Erythroblast (primary cell): Measurements from ENCODE around the gene CDR2L.
"Not testable (repeated sequence)": the region's sequence is repeated elsewhere in the genome, so short reads cannot be mapped to it uniquely, and the experiment has no call there.

Experiments used
- DNase-seq, 2 experiments: peaks; one replicate each; lab custom pipeline; 2025; lab: John Stamatoyannopoulos, UW
- GATA1 ChIP-seq: IDR thresholded peaks from 2 replicates; pipeline ENCODE4 v1.6.1; 2011; ENCODE audit warnings: low read depth, mild to moderate bottlenecking, control low read depth, low read length, moderate library complexity
- POLR2A ChIP-seq: IDR thresholded peaks from 2 replicates; pipeline ENCODE4 v1.6.1; 2011; ENCODE audit warnings: mild to moderate bottlenecking, low read length

Gene CDR2L

GRCh38 chr17:75020331-75021110 lies 33.1 kb downstream of the CDR2L start:
- no peak for TF ChIP-seq POLR2A
- TF ChIP-seq GATA1 = no peak
- no peak for DNase-seq

DNA sequence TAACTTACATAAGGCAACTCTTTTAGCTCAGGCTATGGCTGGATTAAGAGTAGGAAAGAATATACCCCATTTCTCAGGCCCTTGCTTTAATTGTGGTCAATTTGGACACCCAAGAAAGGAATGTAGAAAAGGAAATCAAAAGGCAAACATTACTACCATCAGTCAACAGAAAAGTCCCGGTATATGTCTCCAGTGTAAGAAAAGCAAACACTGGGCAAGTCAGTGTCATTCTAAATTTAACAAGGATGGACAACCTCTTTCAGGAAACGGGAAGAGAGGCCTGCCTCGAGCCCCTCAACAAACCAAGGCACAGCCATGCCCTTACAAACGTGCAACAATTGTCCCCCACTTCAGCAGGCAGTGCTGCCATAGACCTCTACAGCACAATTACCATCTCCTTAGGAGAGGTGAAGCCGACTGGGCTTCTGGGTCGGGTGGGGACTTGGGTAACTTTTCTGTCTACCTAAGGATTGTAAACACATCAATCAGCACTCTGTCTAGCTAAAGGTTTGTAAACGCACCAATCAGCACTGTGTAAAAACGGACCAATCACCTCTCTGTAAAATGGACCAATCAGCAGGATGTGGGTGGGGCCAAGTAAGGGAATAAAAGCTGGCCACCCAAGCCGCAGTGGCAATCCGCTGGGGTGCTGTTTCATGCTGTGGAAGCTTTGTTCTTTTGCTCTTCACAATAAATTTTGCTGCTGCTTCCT lies 37.4 kb downstream of the CDR2L start:
- TF ChIP-seq GATA1 (no peak), POLR2A (no peak)
- no peak for DNase-seq

DNA sequence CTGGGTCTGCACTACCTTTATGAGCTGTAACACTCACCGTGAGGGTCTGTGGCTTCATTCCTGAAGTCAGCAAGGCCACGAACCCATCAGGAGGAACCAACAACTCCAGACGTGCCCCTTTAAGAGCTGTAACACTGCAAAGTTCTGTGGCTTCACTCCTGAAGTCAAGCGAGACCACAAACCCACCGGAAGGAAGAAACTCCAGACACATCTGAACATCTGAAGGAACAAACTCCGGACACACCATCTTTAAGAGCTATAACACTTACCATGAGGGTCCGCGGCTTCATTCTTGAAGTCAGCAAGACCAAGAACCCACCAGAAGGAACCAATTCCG lies 37.9 kb downstream of the CDR2L start:
- DNase-seq = not testable (repeated sequence)

GRCh38 chr17:75026650-75027049 lies 39.2 kb downstream of the CDR2L start:
- not testable (repeated sequence) for DNase-seq

GRCh38 chr17:75030161-75030560 lies 42.7 kb downstream of the CDR2L start:
- TF ChIP-seq POLR2A (no peak), GATA1 (no peak)
- DNase-seq = no peak

DNA sequence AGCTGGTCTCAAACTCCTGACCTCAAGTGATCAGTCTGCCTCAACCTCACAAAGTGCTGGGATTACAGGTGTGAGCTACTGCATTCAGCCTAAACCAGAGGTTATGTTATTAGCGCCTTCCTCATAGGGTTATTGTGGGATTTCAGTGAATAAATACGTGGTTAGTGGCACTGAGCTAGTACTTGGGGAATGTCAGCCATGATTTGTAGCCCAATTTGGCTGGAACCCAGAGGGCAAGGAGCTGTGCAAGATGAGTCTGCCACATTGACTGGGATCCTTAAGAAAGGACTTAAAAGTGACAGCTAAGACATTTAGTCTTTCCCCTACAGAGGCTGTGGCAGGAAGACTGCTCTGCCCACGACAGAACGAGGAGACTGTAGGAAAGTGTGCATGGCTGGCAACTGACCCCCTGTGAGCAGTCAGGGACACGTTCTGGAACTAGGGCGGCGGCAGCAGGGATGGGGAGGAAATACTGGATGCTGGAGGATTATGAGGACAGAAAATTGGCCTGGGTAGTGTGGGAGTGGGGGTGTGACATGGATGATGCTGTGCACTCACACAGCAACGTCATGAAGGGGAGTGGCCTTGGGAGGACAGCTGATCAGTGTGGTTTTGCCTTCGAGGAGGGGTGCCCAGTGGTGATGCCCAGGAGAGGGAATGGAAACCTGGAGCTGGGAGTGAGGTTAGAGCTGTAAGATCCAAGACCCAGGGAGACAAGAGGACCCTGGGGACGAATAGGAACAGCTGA lies 44.7 kb downstream of the CDR2L start:
- peak; percentile 71 to 79 for DNase-seq
- no peak for TF ChIP-seq POLR2A
- no peak for TF ChIP-seq GATA1

DNA sequence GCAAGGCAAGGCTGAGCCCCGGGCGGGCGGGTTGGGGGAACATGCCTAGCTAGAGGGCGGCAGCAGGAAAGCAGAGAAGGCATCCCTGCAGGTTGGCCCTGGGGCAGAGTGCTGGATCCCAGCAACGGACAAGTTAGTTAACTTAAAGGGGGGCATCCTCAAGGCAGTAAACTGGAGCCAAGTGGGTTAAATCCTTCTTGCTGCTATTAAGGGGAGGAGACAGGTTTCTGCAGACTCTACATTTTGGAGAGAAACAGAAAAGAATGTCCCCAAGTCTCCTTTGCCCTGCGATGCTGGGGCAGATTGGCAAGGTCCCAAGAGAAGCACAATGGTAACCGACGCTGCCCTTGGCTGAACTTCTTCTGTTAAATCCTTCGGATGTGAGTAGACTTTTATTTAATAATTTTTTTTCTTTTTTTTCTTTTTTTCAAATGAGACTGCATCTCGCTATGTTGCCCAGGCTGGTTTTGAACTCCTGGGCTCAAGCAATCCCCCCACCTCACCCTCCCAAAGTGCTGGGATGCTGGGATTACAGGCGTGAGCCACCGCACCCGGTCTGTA lies 45.4 kb downstream of the CDR2L start:
- peak in 1 of 2 experiments; percentile 30 for DNase-seq
- TF ChIP-seq POLR2A = no peak
- TF ChIP-seq GATA1 = no peak

DNA sequence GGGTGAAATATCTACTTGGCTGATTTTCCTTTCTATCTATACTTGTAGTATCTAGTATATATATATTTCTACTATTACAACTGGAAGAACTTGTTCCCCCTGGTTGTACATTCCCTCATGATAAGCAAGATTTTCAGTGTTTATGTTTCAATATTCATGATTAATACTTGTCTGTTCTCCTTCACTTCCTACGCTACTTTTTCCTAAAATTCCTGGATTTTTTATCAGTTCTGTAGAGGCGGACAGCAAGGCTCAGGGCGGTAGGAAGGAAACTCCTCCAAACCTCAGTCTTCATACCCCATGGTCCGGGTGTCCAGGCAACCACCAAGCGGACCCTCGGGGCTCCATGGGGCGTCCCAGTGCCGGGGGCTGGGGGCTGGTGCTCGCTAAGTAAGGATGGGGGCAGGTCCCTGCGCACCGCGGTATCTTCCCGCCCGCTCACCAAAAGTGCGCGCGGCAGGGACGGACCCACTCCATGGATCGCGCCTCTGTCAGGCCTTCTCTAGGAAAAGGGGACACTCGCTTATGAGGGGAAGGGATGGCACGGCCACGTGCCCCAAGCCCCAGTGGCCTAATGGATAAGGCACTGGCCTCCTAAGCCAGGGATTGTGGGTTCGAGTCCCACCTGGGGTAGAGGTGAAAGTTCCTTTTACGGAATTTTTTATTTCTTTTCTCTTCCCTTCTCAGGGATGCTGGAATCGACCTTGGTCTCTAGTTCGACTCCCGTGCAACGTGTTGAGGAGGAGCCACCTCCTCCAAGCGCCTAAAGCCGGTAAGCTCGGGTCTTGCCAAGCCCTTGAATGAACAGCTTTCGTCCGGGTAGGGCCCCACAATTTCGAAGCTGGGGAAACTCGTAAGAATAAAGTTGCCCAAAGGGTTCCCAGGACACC lies 46.2 kb downstream of the CDR2L start:
- DNase-seq = peak; percentile 91 to 96
- TF ChIP-seq POLR2A (no peak), GATA1 (no peak)

- DNase-seq = peak; percentile 95 to 96
- TF ChIP-seq POLR2A (peak; percentile 13), GATA1 (no peak)
These were observed 46.9 kb downstream of the CDR2L start for GRCh38 chr17:75034236-75034908.

DNA sequence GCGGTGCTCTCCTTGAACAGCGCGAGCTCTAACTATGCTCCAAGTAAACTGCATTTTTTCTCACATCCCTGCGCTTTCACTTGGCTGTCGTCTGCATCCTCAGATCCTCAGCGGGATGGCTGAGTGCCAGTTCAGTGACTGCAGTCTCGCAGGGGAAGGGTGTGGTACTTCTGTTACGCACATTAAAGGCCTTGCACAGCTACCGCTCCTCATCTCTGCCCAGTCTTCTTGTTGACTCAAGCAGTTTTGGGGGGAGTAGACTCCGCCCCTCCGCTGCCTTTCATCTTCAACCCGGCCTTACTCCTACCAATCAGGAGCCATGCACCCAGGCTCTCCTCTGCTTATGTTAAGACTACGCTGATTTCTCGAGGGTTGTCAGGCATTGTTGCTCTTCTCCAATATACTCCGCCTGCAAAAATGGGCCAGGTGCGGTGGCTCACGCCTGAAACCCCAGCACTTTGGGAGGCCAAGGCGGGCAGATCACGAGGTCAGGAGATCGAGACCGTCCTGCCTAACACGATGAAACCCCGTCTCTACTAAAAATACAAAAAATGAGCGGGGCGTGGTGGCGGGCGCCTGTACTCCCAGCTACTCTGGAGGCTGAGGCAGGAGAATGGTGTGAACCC lies 49.3 kb downstream of the CDR2L start:
- no peak for TF ChIP-seq GATA1
- TF ChIP-seq POLR2A = no peak
- DNase-seq = peak; percentile 72 to 77

DNA sequence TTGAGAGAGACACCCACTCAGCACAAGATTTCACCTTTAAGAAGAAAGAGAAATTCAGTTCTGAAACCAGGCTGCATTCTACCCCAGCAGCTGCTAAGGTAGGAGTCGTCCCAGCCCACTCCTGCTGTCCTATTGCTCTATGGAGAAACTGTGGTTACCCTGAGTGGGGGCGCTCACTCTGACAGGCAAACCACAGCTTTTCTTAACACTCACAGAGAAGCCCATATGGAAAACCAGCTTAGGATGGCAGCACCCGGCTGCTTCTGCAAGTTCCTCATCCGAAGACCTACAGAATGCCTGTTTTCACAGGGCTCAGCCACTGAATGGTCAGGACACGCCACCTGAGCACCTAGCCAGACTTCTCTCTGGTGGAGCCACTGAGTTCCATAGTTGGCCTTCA lies 51.8 kb downstream of the CDR2L start:
- TF ChIP-seq GATA1 = no peak
- no peak for TF ChIP-seq POLR2A
- no peak for DNase-seq

DNA sequence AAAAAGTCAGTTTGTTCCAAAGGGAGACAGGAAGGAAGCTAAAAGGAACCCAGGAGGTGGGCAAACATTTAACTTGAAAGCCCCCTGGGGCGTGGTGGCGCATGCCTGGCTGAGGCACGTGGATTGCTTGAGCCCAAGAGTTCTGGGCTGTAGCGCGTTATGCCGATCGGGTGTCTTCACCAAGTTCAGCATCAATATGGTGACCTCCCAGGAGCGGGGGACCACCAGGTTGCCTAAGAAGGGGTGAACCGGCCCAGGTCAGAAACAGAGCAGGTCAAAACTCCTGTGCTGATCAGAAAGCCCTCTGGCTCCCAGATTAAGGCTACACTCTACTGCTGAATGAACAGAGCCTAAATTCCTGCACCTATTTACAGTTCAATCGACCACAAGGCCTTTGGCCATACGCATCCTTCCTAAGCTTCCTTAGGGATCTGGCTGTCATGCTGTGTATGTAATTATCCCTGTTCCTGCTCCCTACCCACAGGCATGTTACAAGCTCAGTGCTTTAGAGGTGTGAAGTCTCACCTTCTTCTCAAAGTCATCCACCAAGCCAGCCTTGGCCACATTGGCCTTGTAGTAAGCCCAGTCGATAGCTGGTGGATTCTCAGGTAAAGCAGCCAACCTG lies 54.3 kb downstream of the CDR2L start:
- TF ChIP-seq POLR2A (no peak), GATA1 (no peak)
- DNase-seq = no peak

DNA sequence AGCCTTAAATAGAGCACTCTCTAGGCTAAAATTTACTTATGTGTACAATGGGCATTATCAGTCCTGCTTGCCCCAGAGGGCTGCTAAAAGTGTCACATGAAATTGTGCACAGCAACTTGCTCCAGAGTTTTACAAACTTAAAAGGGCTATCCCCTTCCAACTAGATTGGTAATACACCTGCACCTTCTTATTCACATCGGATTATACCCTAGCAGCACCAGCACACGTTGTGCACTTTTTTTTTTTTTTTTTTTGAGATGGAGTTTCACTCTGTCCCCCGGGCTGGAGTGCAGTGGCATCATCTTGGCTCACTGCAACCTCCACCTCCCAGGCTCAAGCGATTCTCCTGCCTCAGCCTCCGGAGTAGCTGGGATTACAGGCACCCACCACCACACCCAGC lies 56.4 kb downstream of the CDR2L start:
- not testable (repeated sequence) for DNase-seq
